Heart left ventricle (tissue), 13 donors: ENCODE results near the gene MAP4K1.

Experiments used
- CTCF ChIP-seq, 12 donors: fragments of 200-600 bp; sonication (generic) in 4 of 12; IDR thresholded peaks; one replicate each; pipeline versions ENCODE4 v1.5.0 to v1.8.0; 2018 to 2022; ENCODE audit warnings: antibody characterized with exemption in 12 of 12, mild to moderate bottlenecking in 5 of 12
- POLR2A ChIP-seq, 2 donors: fragments of 450-650 bp; IDR thresholded peaks; one replicate each; pipeline ENCODE4 v1.6.1; 2017; ENCODE audit warnings: antibody characterized with exemption in 2 of 2, mild to moderate bottlenecking in 2 of 2, moderate library complexity in 2 of 2
- donor health status: ischemic (EF 13 %, LVEDD 7.1; RV severe dilation, severe dysfunction).
- donor health status: DM: no; HTN: yes; CAD: no.
- donor health status: DM: no; HTN: no; CAD: no.
- donor health status: ischemic (EF 25% LVEDD 6.9; RV normal size, moderate dysfunction).
- donor health status: ischemic (EF 25% LVEDD 5.7; RV mildly dilated, moderate dysfunction).
- donor health status: ischemic (EF 35%, LVEDD 5.7; RV mildly dilated, moderate dysfunction).
- donor health status: nonischemic (EF 11% LVEDD 7.7; RV severe dilation, severe dysfunction).
- donor health status: DM: yes; HTN: yes; CAD: no.
- donor health status: PGD.
- donor health status: ischemic (EF 29% LVEDD 5.4; RV normal size, mild dysfunction).
- donor health status: nonischemic (EF 23%, LVEDD 6.1; RV moderate dilation, normal function).

GRCh38 chr19:38640368-38640767 is 22.6 kb upstream of the MAP4K1 start:
- no peak for TF ChIP-seq POLR2A (IDR thresholded peaks at IDR 0.05)
- TF ChIP-seq CTCF (IDR thresholded peaks at IDR 0.05), result peak in 3 of 12 donors; percentile 10 to 29 (median 14)
